ENCODE data around the gene BEGAIN.

BEGAIN gene

DNA sequence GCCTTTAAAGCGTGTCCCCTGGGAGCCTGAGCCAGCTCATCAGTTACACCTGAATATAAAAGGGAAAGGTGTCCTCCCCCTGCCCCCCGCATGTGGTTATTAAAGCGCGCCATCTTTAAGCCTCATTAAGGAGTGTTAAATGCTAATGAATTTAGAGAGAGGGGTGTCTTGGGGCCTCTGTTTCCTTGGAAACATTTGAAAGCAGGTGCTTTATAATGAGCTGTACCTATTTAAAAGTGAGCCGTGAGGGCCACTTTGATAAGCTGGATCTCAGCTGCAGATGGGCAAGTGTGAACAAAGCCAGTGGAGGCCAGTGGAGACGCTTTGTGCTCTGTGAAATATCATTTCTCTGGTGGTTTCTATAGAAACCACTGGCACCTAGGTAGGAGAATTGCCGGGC is 84.0 kb downstream of the BEGAIN start:
- DNase-seq, result no peak

DNA sequence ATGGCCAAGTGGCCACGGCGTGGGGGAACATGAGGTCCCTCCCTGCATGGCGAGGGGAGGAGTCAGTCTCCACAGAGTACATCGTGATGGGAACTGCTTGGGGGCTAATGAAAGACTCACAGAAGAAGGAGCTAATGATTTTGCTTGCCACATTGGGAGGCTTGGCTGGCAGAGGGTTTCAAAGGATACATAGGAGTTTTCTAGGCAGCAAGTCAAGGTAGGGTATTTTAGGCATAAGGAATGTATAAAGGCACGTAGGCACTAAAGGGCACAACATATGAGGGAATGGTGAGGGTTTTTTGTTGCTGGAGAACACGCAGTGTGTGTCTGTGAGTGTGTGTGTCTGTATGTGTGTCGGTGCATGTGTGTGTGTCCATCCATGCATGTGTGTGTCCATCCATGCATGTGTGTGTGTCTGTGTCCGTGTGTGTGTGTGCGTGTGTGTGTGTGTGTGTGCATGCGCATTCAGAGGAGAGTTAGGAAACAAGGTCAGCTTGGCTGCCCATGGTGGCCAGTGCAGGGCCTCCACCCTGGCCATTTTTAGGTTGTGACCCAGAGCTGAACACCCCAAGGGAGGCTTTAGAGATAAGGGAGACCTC is 84.5 kb downstream of the BEGAIN start:
- no peak for DNase-seq

DNA sequence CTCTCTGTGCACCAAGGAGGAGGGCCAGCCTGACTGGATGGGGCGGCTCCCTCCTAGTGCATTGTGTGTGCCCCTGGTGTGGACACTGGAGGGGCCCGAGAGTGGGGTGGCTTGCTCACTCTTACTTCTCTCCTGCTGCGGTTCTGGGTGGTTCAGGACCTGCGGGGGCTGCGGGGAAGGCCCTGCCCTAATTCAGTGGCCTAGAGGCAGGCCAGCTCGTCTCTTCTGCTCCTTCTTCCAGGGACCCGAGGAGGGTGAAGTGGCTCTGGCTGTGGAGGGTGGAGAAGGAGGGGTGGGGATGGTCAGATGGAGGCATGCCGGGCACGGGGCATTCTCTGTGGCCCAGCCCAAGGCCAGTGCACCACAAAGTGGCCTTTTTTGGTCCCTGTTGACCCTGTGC is 87.1 kb downstream of the BEGAIN start:
- no peak for DNase-seq

DNA sequence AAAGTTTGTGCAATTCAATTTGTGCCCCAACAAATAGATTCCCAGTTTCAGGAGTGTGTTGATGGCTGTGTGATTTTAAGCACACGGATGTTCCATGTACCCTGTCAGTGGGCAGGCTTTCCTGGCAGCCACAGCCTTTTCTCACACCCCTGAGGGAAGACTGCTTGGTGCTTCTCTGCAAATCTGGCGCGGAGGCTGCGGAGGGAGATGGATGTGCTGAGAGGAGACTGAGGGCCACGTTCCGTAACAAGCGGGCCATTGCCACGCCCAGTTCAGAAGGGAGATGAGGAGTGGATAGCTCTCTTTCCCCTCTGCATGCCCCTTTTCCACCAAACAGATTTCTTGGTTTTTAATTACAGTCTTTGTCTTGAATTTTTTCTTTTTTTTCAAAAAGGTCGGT is 89.1 kb downstream of the BEGAIN start:
- no peak for DNase-seq

DNA sequence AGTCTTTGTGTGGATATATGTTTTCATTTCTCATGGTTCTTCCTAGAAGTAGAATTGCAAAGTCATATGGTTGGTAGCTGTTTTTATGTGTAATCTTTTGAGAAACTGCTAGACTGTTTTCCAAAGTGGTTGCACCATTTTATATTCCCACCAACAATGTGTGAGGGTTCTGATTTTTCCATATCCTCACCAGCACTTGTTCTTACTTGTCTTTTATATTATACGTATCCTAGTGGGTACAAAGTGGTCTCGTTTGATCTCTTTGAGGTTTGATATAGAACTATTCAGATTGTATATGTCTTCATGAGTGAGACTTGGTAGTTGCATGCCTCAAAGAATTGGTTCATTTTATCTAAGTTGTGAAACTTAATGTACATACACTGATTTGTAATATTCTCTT is 91.3 kb downstream of the BEGAIN start:
- no peak for DNase-seq

DNA sequence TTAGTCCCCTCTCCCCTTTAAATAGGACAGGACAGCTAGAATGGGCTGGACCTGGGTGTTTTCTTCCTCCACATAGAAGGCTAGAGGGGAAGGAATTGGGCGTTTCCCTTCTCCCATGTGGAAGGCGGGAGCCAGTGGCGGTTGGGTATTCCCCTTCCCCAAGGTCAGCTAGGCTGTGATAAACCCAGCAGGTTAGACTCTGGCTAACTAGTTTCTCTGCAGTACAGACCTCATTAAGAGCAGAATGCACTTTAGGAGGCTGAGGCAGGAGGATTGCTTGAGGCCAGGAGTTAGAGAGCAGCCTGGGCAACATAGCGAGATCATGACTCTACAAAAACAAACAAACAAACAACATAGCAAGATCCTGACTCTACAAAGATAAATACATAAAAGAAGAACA is 92.6 kb downstream of the BEGAIN start:
- no peak for DNase-seq

DNA sequence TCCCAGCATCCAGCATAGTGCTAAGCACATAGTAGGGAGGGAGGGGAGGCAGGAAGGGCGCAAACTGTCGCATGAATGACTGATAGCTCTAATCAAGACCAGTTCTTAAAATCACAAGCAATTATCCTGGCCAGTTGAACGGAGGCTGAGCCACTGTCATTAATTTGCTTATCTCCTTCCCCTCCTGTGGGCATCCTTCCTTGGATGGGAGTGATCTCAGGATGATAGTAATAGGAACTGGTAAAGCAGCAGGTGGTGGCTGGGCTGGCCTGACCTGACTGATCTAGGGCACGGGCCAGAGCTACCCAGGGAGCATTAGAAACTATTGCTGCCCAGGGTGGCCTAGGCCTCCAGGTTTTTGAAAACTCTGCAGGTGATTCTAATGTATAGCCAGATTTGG is 97.0 kb downstream of the BEGAIN start:
- DNase-seq, result no peak

DNA sequence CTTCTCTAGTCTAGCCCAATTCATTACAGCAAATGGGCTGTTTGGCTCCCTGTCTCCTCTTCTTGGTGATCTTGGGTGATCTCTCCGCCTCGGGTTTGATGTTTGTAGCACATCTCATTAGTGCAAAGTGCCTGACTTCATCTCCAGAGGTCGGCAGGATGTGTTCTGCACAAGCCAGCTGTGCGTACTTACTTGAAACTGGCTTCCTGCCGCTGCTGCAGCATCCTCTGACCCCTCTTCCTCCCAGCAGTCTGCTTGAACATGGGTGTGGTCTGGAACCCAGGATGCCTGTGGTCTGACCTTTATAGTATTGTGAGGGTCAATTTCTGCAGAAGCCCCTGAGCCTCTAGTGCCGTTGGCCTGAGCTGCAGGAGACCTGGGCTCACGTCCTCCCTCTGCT is 99.2 kb downstream of the BEGAIN start:
- DNase-seq, result no peak

DNA sequence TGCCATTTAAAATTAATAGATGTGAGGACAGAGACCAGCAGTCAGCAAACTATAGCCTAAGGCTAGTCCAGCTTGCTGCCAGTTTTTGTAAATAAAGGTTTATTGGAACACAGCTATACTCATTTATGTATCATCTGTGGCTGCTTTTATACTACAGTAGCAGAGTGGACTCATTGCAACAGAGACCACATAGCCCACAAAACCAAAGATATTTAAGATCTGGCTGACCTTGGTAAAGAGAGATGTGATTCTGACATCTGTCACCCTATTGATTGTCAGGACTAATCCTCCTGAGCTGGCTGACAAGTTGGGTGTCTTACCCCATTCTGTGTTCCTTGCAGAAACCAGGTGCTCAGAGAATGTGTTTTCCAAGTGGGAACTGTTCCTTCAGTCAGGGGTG is 99.9 kb downstream of the BEGAIN start:
- DNase-seq, result no peak

All from stimulated activated naive CD4-positive, alpha-beta T cell (primary cell).